Colonic mucosa (tissue), 4 donors: Measurements from ENCODE around the gene ENTPD6. TPM values are rescaled to one million over a fixed set of nuclear protein-coding genes. Genes with fewer than 3 reads are reported as not detected.

Source experiments
- DNase-seq: peaks from one replicate; pipeline ENCODE4 v3.0.0-alpha.2; 2020
- H3K27ac ChIP-seq: fragments of 200-600 bp; one replicate; pipeline ENCODE4 v1.8.0; 2021
- H3K27me3 ChIP-seq: fragments of 200-600 bp; one replicate; pipeline ENCODE4 v1.8.0; 2021
- H3K36me3 ChIP-seq: fragments of 200-600 bp; one replicate; pipeline ENCODE4 v1.8.0; 2021
- H3K4me1 ChIP-seq: fragments of 200-600 bp; one replicate; pipeline ENCODE4 v1.8.0; 2021; ENCODE audit warnings: mild to moderate bottlenecking
- H3K4me3 ChIP-seq: fragments of 200-600 bp; one replicate; pipeline ENCODE4 v1.8.0; 2021
- H3K9ac ChIP-seq, 2 donors: one replicate each; pipeline ENCODE4 v1.7.0; 2013; ENCODE audit warnings: control low read depth in 2 of 2, low read depth in 2 of 2, low read length in 2 of 2
- H3K9me3 ChIP-seq: fragments of 200-600 bp; one replicate; pipeline ENCODE4 v1.8.0; 2021
- CTCF ChIP-seq: fragments of 200-600 bp; IDR thresholded peaks from one replicate; pipeline ENCODE4 v1.8.0; 2022; ENCODE audit warnings: antibody characterized with exemption, mild to moderate bottlenecking
- intact Hi-C: fragments of 100-400 bp; cut with DNase I; formaldehyde crosslinking; loops from one replicate; pipeline ENCODE4 v1.14.1; 2022
- total RNA-seq, 2 donors: library from RNA; stranded (reverse); fragmentation: NEBNext Ultra II Directional in 1 of 2; extraction: Animal tissue kit (Norgen Biotek cat#: 25700) in 1 of 2; gene quantifications; one replicate each; pipeline ENCODE4 v1.2.1, GENCODE V29; 2021
- donor health status: healthy.
- donor health status: DM: no; HTN: no; CAD: no.
- donor health status: DM: no; HTN: no; CAD: no.

ENTPD6 gene
- total RNA-seq, 2 donors from 2014 or later = 120 to 201 TPM

- H3K27me3 ChIP-seq = no peaks in the 10 kb centered on the region
- peaks cover 13% of the 10 kb centered on the region for H3K4me1 ChIP-seq
- H3K4me3 ChIP-seq = no peak overlapping the region
- no peaks in the 10 kb centered on the region for H3K9me3 ChIP-seq
- DNase-seq = peak; percentile 14
- no peak for TF ChIP-seq CTCF
- no peak overlapping the region for H3K9ac ChIP-seq
- no peak overlapping the region for H3K27ac ChIP-seq
- intact Hi-C loops = no loop called here
- no peaks in the 10 kb centered on the region for H3K36me3 ChIP-seq
Measured at GRCh38 chr20:25256226-25256859, 60.8 kb downstream of the ENTPD6 start.

GRCh38 chr20:25257130-25257529 lies 61.6 kb downstream of the ENTPD6 start:
- H3K9me3 ChIP-seq = no peaks in the 10 kb centered on the region
- H3K4me1 ChIP-seq = peaks cover 7% of the 10 kb centered on the region
- no peaks in the 10 kb centered on the region for H3K27me3 ChIP-seq
- H3K36me3 ChIP-seq = no peaks in the 10 kb centered on the region
- TF ChIP-seq CTCF = no peak
- DNase-seq = peak; percentile 9
- intact Hi-C loops = no loop called here
- no peak overlapping the region for H3K9ac ChIP-seq
- no peak overlapping the region for H3K27ac ChIP-seq
- H3K4me3 ChIP-seq = no peak overlapping the region

- no peak for TF ChIP-seq CTCF
- Histone ChIP-seq H3K27ac (no peak overlapping the region), H3K4me3 (no peak overlapping the region), H3K9ac (peak overlapping the region in 1 of 2 donors; percentile 57), H3K27me3 (no peaks in the 10 kb centered on the region), H3K36me3 (no peaks in the 10 kb centered on the region), H3K4me1 (peaks cover 7% of the 10 kb centered on the region), H3K9me3 (no peaks in the 10 kb centered on the region)
- intact Hi-C loops = no loop called here
- DNase-seq = peak; percentile 25
Measured at GRCh38 chr20:25257756-25258475, 62.4 kb downstream of the ENTPD6 start.

GRCh38 chr20:25258476-25258805 lies 62.9 kb downstream of the ENTPD6 start:
- Histone ChIP-seq H3K27me3 (no peaks in the 10 kb centered on the region), H3K4me1 (peaks cover 7% of the 10 kb centered on the region), H3K36me3 (no peaks in the 10 kb centered on the region), H3K27ac (no peak overlapping the region), H3K9me3 (no peaks in the 10 kb centered on the region), H3K4me3 (no peak overlapping the region), H3K9ac (peak overlapping the region in 1 of 2 donors; percentile 57)
- no peak for TF ChIP-seq CTCF
- DNase-seq = no peak
- intact Hi-C loops = no loop called here

GRCh38 chr20:25258828-25259227 lies 63.3 kb downstream of the ENTPD6 start:
- no peaks in the 10 kb centered on the region for H3K27me3 ChIP-seq
- H3K4me3 ChIP-seq = no peak overlapping the region
- H3K36me3 ChIP-seq = no peaks in the 10 kb centered on the region
- no peak overlapping the region for H3K27ac ChIP-seq
- intact Hi-C loops = no loop called here
- TF ChIP-seq CTCF = no peak
- H3K9ac ChIP-seq = no peak overlapping the region
- H3K4me1 ChIP-seq = peaks cover 7% of the 10 kb centered on the region
- peak; percentile 12 for DNase-seq
- H3K9me3 ChIP-seq = no peaks in the 10 kb centered on the region
